Uterus (tissue), 2 donors: ENCODE data around the gene CACNA2D1.

Experiments
- POLR2A ChIP-seq, 2 donors: fragments of 450-650 bp; IDR thresholded peaks; one replicate each; pipeline ENCODE4 v1.6.1; 2016; ENCODE audit warnings: antibody characterized with exemption in 2 of 2, mild to moderate bottlenecking in 1 of 2, moderate library complexity in 1 of 2
- TF ChIP-seq, protein P1 (sequence below), 4 experiments: fragments of 200-600 bp in 2 of 4; fragments of 450-650 bp in 2 of 4; sonication (generic) in 2 of 4; IDR thresholded peaks; one replicate each; pipeline ENCODE4 v1.5.1; 2016 to 2019; ENCODE audit warnings: antibody characterized with exemption in 4 of 4, mild to moderate bottlenecking in 2 of 4, moderate library complexity in 1 of 4

DNA sequence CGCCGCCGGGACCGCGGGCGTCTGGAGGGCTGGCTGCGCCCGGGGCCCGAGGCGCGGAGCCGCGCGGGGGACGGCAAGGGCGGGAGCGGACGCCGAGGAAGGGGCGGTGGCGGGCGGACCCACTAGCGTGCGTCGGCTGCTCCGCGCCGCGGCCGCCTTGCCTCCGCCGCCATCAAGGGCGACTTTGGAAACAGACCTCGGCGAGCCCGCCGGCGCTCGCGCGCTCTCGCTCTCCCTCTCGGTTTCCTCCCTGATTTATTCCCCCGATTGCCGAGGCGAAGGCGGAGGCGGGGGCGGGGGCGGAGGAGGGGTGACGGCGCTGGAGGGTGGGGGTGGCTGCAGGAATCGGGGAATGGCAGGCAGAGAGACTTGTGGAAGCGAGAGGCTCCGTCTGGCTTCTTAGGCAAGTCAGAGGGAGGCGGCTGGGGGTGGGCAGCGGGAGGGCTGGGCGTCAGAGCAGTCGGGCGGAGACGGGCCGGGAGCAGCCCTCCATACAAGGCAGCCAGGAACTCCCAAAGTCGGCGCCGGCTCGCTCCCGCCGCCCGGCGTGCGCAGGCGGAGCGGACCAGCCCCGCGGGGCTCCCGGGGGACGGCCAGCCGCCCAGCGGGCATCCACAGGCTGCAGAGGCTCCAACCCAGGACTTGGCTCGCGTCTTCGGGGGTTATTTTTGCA is at the start of gene CACNA2D1:
- no peak for TF ChIP-seq POLR2A (IDR thresholded peaks at IDR 0.05)
- TF ChIP-seq, protein P1, sequence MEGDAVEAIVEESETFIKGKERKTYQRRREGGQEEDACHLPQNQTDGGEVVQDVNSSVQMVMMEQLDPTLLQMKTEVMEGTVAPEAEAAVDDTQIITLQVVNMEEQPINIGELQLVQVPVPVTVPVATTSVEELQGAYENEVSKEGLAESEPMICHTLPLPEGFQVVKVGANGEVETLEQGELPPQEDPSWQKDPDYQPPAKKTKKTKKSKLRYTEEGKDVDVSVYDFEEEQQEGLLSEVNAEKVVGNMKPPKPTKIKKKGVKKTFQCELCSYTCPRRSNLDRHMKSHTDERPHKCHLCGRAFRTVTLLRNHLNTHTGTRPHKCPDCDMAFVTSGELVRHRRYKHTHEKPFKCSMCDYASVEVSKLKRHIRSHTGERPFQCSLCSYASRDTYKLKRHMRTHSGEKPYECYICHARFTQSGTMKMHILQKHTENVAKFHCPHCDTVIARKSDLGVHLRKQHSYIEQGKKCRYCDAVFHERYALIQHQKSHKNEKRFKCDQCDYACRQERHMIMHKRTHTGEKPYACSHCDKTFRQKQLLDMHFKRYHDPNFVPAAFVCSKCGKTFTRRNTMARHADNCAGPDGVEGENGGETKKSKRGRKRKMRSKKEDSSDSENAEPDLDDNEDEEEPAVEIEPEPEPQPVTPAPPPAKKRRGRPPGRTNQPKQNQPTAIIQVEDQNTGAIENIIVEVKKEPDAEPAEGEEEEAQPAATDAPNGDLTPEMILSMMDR (IDR thresholded peaks at IDR 0.05): peak; percentile 9 to 45 (median 20)
